ENCODE measurements around the gene EIF4E1B.
"Not testable (repeated sequence)": the region's sequence is repeated elsewhere in the genome, so short reads cannot be mapped to it uniquely, and the experiment has no call there.

EIF4E1B gene

GRCh38 chr5:176629853-176630680 lies at the start of gene EIF4E1B, which contains the start of gene SNCB:
TSS of gene EIF4E1B (plus strand) at chr5:176630675. CDS start at chr5:176642788, 12,113 bp downstream.
TSS of gene SNCB (minus strand) at chr5:176630534. CDS start at chr5:176629654, 880 bp downstream.
- DNase-seq (ENCODE audit: low read depth in 1 of 2, low spot score in 1 of 2) = peak in 1 of 2 donors; percentile 21

GRCh38 chr5:176581361-176581760 lies 49.1 kb upstream of the EIF4E1B start:
- DNase-seq (ENCODE audit: low read depth in 1 of 2, low spot score in 1 of 2) = no peak

GRCh38 chr5:176583076-176583475 lies 47.4 kb upstream of the EIF4E1B start:
- DNase-seq (ENCODE audit: low read depth in 1 of 2, low spot score in 1 of 2) = no peak

GRCh38 chr5:176587398-176587797 lies 43.1 kb upstream of the EIF4E1B start:
- DNase-seq (ENCODE audit: low read depth in 1 of 2, low spot score in 1 of 2) = no peak

GRCh38 chr5:176588297-176588696 lies 42.2 kb upstream of the EIF4E1B start:
- DNase-seq (ENCODE audit: low read depth in 1 of 2, low spot score in 1 of 2) = no peak

- no peak for DNase-seq (ENCODE audit: low read depth in 1 of 2, low spot score in 1 of 2)
These were observed 41.3 kb upstream of the EIF4E1B start for GRCh38 chr5:176589039-176589769.

- DNase-seq (ENCODE audit: low read depth in 1 of 2, low spot score in 1 of 2) = no peak
These were observed 40.3 kb upstream of the EIF4E1B start for GRCh38 chr5:176590035-176590717.

GRCh38 chr5:176591667-176592066 lies 38.8 kb upstream of the EIF4E1B start:
- DNase-seq (ENCODE audit: low read depth in 1 of 2, low spot score in 1 of 2) = not testable (repeated sequence)

- DNase-seq (ENCODE audit: low read depth in 1 of 2, low spot score in 1 of 2) = no peak
These were observed 37.9 kb upstream of the EIF4E1B start for GRCh38 chr5:176592573-176592972.

- DNase-seq (ENCODE audit: low read depth in 1 of 2, low spot score in 1 of 2) = no peak
These were observed 37.1 kb upstream of the EIF4E1B start for GRCh38 chr5:176593273-176593869.

- no peak for DNase-seq (ENCODE audit: low read depth in 1 of 2, low spot score in 1 of 2)
These were observed 35.9 kb upstream of the EIF4E1B start for GRCh38 chr5:176594554-176594953.

- no peak for DNase-seq (ENCODE audit: low read depth in 1 of 2, low spot score in 1 of 2)
These were observed 35.0 kb upstream of the EIF4E1B start for GRCh38 chr5:176595386-176595943.

GRCh38 chr5:176596069-176596644 lies 34.3 kb upstream of the EIF4E1B start:
- DNase-seq (ENCODE audit: low read depth in 1 of 2, low spot score in 1 of 2) = no peak

- peak; percentile 34 to 51 for DNase-seq (ENCODE audit: low read depth in 1 of 2, low spot score in 1 of 2)
These were observed 33.6 kb upstream of the EIF4E1B start for GRCh38 chr5:176596689-176597416.

- DNase-seq (ENCODE audit: low read depth in 1 of 2, low spot score in 1 of 2) = no peak
These were observed 32.8 kb upstream of the EIF4E1B start for GRCh38 chr5:176597417-176598389.

GRCh38 chr5:176599749-176600430 lies 30.6 kb upstream of the EIF4E1B start:
- not testable (repeated sequence) for DNase-seq (ENCODE audit: low read depth in 1 of 2, low spot score in 1 of 2)

- DNase-seq (ENCODE audit: low read depth in 1 of 2, low spot score in 1 of 2) = no peak
These were observed 28.5 kb upstream of the EIF4E1B start for GRCh38 chr5:176601901-176602482.

- no peak for DNase-seq (ENCODE audit: low read depth in 1 of 2, low spot score in 1 of 2)
These were observed 27.4 kb upstream of the EIF4E1B start for GRCh38 chr5:176603091-176603490.

Measured in activated T-helper 1 cell treated with anti-CD3 and anti-CD28 coated beads, Interleukin-2, amount 50 U/mL, for 16 hours (primary cell).